ENCODE measurements around the gene PTPN23.
A peak's percentile ranks its signal among the peaks of the same experiment; 100 is the strongest.
"Not testable (repeated sequence)": the region's sequence is repeated elsewhere in the genome, so short reads cannot be mapped to it uniquely, and the experiment has no call there.

PTPN23 gene

GRCh38 chr3:47380601-47381316, at the start of gene PTPN23:
Gene PTPN23, plus strand, starts transcription at chr3:47381021. Its CDS starts 76 bp downstream, at chr3:47381097.
- peak; percentile 97 to 99 (median 99) for DNase-seq (ENCODE audit: low read depth in 3 of 3)

- no peak for DNase-seq (ENCODE audit: low read depth in 3 of 3)
Measured at GRCh38 chr3:47333907-47334306, 46.9 kb upstream of the PTPN23 start.

GRCh38 chr3:47337656-47338055, 43.2 kb upstream of the PTPN23 start:
- no peak for DNase-seq (ENCODE audit: low read depth in 3 of 3)

- DNase-seq (ENCODE audit: low read depth in 3 of 3) = no peak
Measured at GRCh38 chr3:47339951-47340350, 40.9 kb upstream of the PTPN23 start.

GRCh38 chr3:47340866-47341265, 40.0 kb upstream of the PTPN23 start:
- no peak for DNase-seq (ENCODE audit: low read depth in 3 of 3)

GRCh38 chr3:47342151-47342550, 38.7 kb upstream of the PTPN23 start:
- no peak for DNase-seq (ENCODE audit: low read depth in 3 of 3)

GRCh38 chr3:47342812-47343211, 38.0 kb upstream of the PTPN23 start:
- no peak for DNase-seq (ENCODE audit: low read depth in 3 of 3)

- no peak for DNase-seq (ENCODE audit: low read depth in 3 of 3)
Measured at GRCh38 chr3:47343471-47343971, 37.3 kb upstream of the PTPN23 start.

- DNase-seq (ENCODE audit: low read depth in 3 of 3) = no peak
Measured at GRCh38 chr3:47344971-47345370, 35.9 kb upstream of the PTPN23 start.

GRCh38 chr3:47347217-47347801, 33.5 kb upstream of the PTPN23 start:
- DNase-seq (ENCODE audit: low read depth in 3 of 3) = no peak

- no peak for DNase-seq (ENCODE audit: low read depth in 3 of 3)
Measured at GRCh38 chr3:47348411-47349154, 32.2 kb upstream of the PTPN23 start.

GRCh38 chr3:47355010-47355409, 25.8 kb upstream of the PTPN23 start:
- no peak for DNase-seq (ENCODE audit: low read depth in 3 of 3)

- DNase-seq (ENCODE audit: low read depth in 3 of 3) = no peak
Measured at GRCh38 chr3:47356201-47356600, 24.6 kb upstream of the PTPN23 start.

GRCh38 chr3:47359323-47359722, 21.5 kb upstream of the PTPN23 start:
- no peak for DNase-seq (ENCODE audit: low read depth in 3 of 3)

GRCh38 chr3:47360110-47360517, 20.7 kb upstream of the PTPN23 start:
- peak in 1 of 3 experiments; percentile 14 for DNase-seq (ENCODE audit: low read depth in 3 of 3)

- DNase-seq (ENCODE audit: low read depth in 3 of 3) = no peak
Measured at GRCh38 chr3:47362701-47363100, 18.1 kb upstream of the PTPN23 start.

- DNase-seq (ENCODE audit: low read depth in 3 of 3) = no peak
Measured at GRCh38 chr3:47365213-47366153, 15.3 kb upstream of the PTPN23 start.

GRCh38 chr3:47366833-47367232, 14.0 kb upstream of the PTPN23 start:
- no peak for DNase-seq (ENCODE audit: low read depth in 3 of 3)

GRCh38 chr3:47367631-47368030, 13.2 kb upstream of the PTPN23 start:
- no peak for DNase-seq (ENCODE audit: low read depth in 3 of 3)

- not testable (repeated sequence) for DNase-seq (ENCODE audit: low read depth in 3 of 3)
Measured at GRCh38 chr3:47370020-47370419, 10.8 kb upstream of the PTPN23 start.

GRCh38 chr3:47370887-47371697, 9.7 kb upstream of the PTPN23 start:
- DNase-seq (ENCODE audit: low read depth in 3 of 3) = peak in 1 of 3 experiments; percentile 24
